Hepatocyte (in vitro differentiated cells): ENCODE results near the gene KCNQ4.

Experiments used
- EZH2 ChIP-seq: fragments of 200-600 bp; sonication (generic); IDR thresholded peaks from 2 replicates; pipeline ENCODE4 v1.6.1; 2016; ENCODE audit warnings: antibody characterized with exemption, mild to moderate bottlenecking, borderline replicate concordance
- TF ChIP-seq, protein P1 (sequence below): fragments of 200-600 bp; sonication (generic); IDR thresholded peaks from 2 replicates; pipeline ENCODE4 v1.5.1; 2016; ENCODE audit warnings: antibody characterized with exemption, mild to moderate bottlenecking; ENCODE audit not compliant: poor library complexity

DNA sequence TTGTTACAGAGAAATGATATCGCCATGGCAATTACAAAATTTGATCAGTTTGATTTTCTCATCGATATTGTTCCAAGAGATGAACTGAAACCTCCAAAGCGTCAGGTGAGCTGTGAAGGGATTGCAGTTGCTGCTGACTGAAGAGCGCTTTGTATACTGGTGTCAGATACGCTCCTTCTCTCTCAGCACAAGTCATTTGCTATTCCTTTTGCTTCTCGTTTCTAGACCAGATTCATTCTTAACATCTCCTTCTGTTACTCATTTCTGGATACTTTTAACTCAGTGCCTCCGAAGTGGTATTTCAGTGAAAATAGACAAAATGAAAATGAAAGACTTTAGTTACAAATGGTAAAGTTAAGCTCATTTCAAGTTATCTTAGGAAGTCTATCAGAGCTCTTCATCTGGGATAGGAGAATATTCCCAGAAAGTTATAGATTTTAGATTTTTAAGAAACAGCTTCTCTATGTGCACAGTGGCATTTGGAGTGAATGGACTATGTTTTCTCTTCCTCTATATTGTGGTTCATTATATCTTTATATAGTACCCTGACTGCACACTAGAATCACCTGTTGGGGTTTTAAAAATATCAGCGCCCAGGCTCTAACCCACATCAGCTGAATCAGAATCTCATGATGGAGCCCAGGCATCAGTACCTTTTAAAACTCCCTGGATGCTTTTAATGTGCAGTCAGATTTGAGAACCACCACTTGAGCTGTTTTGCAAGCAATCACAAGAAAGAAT is 30.3 kb upstream of the KCNQ4 start:
- TF ChIP-seq, protein P1, sequence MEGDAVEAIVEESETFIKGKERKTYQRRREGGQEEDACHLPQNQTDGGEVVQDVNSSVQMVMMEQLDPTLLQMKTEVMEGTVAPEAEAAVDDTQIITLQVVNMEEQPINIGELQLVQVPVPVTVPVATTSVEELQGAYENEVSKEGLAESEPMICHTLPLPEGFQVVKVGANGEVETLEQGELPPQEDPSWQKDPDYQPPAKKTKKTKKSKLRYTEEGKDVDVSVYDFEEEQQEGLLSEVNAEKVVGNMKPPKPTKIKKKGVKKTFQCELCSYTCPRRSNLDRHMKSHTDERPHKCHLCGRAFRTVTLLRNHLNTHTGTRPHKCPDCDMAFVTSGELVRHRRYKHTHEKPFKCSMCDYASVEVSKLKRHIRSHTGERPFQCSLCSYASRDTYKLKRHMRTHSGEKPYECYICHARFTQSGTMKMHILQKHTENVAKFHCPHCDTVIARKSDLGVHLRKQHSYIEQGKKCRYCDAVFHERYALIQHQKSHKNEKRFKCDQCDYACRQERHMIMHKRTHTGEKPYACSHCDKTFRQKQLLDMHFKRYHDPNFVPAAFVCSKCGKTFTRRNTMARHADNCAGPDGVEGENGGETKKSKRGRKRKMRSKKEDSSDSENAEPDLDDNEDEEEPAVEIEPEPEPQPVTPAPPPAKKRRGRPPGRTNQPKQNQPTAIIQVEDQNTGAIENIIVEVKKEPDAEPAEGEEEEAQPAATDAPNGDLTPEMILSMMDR, result no peak
- no peak for TF ChIP-seq EZH2
